Stimulated activated naive CD4-positive, alpha-beta T cell treated with Interleukin-2 at 50 U/mL for 16 hours (primary cell): ENCODE results near the gene IL2RA.
"Not testable (repeated sequence)": the region's sequence is repeated elsewhere in the genome, so short reads cannot be mapped to it uniquely, and the experiment has no call there.

Experiments used
- DNase-seq: peaks from one replicate; lab custom pipeline; 2025; lab: John Stamatoyannopoulos, UW

Gene IL2RA

GRCh38 chr10:6056411-6057135, 5.6 kb downstream of the IL2RA start:
- no peak for DNase-seq

DNA sequence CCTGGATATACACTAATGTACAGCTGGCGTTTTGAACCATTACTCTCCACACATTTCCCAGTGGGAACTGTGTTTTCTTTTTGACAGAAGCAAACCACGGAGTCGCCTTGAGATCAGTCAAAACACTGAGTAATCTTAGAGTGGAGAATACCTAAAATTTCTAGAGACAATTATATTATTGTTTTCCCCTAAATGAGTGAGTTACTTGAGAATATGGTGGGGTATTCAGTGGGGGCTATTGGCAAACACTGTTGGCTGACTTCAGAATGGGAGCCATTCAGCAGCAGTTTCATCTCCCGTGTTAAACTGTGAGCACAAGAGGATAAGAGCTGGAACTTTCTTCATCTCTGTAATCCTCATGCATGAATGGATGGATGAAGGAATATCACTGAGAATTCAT, 6.2 kb downstream of the IL2RA start:
- DNase-seq: no peak

DNA sequence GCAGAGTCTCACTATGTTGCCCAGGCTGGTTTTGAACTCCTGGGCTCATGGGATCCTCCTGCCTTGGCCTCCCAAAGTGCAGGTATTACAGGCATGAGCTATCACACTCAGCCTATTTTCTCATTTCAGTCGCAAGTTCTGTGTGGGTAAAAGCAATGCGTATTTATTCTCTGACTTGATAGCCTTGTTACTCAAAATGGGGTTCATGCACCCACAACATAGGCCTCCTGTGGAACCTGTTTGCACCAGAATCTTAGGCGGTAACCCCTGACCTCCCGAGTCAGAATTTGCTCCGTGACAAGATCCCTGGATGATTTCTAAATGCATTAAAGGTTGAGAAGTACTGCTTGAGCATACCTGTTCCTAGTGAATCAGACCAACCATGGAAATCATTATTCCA, 7.3 kb downstream of the IL2RA start:
- DNase-seq: no peak

GRCh38 chr10:6053816-6054631, 8.1 kb downstream of the IL2RA start:
- DNase-seq: no peak

DNA sequence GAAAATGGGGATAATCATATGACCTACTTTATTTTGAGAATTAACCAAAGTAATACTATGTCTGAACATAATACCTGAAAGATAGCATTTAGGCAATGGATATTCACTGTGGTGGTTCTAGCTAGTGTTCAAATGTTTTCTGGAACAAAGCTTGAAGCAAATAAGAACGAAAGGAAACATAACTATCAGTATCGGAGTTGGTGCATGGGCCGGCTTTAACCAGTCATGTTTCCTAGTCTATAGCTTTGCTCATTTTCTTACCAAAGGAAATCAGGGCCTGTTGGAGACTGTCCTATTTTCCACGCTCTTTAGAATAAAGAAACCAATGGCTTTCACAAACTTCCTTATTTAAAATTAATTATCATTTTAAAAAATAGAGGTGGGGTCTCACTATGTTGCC, 8.9 kb downstream of the IL2RA start:
- no peak for DNase-seq

DNA sequence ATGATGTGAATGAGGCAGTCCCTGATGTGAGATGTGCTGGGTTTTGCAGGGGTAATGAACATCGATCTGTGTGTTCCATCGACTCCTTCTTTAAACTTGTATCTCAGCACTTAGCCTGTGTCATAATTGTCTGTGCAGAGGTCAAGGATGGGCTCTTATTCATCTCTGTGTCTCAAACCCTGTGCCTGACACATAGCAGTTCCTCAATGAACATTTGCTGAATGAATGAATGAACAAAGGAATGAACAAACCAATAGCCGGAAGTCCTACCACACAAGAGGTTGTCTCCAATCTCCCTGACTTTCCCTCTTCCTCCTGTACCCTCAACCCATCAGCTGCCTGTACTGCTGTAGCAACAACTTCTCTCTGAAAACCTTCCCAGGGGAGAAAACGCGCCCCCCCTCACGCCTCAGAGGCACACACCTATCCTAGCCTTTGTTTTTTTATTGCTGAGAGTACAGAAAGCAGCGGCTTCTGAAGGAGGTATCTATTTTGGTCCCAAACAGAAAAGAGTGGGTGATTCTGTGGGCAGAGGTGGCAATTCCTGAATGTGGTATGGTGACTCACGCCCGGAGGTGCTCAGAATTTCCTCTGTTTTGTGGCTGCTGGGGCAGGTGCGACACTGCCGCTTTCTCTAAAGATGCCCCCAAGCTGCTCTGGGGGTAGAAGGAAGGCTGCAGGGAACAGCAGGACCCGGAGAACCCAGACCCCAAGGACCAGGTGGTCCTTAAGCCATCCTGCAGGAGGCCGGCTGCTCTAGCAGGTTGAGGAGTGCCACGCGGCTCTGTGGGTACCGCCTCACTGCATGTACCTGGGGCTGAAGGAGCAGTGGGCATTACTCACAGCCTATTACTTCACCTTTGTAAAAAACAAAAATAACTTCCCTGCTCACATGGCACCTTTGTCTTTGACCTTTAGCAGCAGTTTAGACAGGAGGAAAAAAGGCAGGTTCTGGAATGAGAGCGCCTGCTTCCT, 9.6 kb downstream of the IL2RA start:
- DNase-seq: peak; percentile 86

GRCh38 chr10:6050801-6051445, 11.2 kb downstream of the IL2RA start:
- DNase-seq: peak; percentile 93

- DNase-seq: no peak
These were observed 13.2 kb downstream of the IL2RA start for GRCh38 chr10:6049031-6049400.

GRCh38 chr10:6048281-6049030, 13.7 kb downstream of the IL2RA start:
- DNase-seq: no peak

- no peak for DNase-seq
These were observed 14.3 kb downstream of the IL2RA start for GRCh38 chr10:6047847-6048246.

DNA sequence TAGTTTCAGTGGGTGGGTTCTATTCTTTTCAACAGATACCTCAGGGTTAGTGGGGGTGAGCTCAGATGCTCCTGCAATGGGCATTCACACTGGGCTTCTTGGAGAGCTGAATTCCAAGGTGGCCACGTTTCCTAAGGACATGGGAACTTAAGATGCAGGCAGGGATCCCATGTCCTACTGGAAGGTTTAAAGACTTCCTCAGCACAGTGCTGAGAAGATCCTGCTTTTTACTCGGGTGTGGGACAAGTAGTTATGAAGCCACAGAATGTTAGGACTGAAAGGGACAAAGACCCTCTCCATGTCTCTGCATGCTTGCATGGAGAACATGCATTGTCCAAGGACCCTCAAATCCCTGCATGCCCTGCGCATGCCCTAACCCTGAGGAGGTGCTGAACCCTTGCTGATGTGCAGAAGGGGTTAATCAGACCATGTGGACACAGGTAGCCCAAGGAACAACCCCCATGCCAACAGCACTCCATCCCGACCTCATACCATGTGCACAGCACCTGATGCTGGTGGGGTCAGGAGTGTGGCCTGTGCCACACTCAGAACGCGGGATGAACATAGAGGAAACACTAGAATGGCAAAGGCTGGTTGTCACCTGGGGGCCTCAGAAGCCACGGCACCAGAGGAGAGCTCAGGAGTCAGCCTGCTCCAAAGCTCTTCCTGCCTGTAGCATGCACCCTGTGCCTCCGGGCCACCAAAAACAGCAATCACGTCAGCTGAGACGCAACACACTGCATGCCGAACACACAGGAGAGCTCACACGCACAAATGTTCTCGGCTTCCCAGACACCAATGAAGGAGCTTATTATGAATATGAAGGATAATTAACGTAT, 15.2 kb downstream of the IL2RA start:
- DNase-seq: no peak

DNA sequence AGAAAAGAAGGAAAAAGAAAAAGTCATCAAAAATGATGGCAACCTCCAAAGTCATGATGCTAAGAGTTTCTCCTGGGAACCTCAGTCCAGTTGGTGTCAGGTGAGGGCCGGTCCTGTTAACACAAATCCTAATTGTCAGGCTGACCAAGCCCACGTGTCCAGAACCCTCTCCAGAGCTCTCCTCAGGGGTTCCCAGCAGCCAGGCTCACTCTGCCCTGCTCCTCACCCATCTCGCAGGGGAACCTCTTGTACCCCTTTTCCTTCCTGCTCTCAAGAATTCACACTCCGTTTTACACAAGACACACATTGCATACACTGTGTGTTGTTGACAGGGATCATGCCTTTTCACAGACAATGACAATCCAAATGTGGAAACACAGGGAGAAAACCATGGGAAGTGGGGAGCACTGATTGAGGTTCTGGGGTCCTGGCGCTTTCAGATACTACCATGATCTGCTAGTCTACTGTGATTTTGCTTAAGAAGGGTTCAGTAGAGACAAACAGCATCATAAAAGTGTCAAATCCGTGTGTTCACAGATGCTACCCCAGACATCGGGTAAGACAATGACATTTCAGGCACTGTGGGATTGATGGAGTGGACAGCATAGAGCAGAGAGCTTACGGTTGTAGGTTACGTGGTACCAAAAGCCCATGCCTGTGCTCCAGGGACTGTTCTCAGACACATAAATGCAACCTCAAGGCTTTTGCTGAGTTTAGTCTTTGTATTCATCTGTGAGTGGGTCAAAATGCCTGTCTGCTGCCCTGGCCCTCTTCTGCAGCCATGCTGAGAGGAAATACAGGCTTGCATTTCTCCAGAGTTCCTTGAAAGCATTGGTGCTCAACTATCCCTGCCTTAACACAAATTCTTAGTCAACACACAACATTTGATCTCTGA, 16.0 kb downstream of the IL2RA start:
- no peak for DNase-seq

GRCh38 chr10:6045314-6045848, 16.8 kb downstream of the IL2RA start:
- DNase-seq: peak; percentile 25

DNA sequence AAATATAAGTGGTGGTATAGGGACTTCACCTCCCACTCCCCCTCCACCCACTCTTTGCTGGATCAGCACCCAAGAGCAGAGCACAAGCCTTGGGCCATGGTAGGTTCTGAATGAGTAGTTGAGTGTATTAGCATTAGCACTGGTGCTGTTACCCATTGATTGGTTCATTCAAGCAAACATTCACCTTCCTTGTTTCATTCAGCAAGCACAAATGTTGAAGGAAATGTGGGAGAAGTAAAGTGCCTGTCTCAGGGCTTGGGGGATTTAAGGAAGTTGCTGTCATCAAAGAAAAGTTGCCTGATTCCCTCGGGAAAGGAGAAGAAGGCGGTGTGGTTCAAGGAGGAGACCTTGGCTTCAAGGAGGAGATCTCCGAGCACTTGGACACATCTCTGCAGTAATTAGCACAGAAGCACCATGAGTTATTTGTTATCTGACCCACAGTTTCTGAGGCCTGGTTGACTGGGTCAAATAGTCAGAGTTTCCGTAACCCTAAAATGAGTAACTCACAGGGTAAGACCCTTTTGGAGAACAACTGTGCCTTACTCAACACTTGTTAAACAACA, 17.3 kb downstream of the IL2RA start:
- DNase-seq: peak; percentile 36

- DNase-seq: no peak
These were observed 18.1 kb downstream of the IL2RA start for GRCh38 chr10:6044060-6044459.

DNA sequence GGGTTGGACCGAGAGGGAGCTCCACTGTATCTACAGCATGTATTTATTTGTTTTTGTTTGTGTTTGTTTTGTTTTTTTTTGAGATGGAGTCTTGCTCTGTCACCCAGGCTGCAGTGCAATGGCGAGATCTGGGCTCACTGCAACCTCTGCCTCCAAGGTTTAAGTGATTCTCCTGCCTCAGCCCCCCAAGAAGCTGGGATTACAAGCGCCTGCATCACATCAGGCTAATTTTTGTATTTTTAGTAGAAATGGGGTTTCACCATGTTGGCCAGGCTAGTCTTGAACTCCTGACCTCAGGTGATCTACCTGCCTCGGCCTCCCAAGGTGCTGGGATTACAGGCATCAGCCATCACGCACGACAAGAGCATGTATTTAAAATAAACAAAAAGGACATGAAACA, 18.8 kb downstream of the IL2RA start:
- not testable (repeated sequence) for DNase-seq

DNA sequence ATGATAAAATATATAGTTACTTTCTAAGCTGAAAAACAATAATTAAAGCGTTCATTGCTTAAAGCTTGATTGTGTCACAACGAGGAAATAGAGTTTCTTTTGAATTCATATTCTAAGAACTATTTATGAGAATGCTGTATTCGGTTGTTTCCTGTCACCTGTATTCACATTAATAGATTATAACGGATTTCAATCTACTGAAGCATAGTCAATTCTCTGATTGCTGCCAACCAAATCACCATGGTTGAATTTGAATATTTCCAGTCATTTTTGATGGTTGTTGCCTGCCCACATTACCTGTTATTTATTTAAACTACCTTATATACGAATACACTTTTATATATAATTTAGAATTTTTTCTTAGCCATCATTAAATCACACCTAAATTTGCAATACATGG, 22.0 kb downstream of the IL2RA start:
- no peak for DNase-seq

DNA sequence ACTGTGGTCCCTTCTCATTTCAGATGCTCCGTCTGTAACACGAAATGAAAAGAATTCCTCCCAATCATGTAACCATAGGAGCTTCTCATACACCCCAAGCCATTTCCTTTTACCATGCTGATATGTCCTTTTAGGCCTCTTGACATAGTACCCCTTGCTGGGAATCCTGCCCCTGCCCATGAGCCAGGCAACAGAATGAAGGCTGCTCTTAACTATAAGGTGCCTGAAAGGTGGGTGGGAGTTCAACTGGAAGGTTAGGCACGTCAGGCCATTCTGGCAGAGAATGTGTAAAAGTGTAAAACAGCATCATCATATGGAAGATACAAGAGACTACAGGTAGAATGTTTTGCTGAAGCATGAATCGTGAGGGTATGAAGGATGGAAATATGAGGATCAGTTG, 22.5 kb downstream of the IL2RA start:
- DNase-seq: no peak
